Chondrocyte (in vitro differentiated cells): ENCODE results near the gene ARFGAP1. TPM values are rescaled to one million over a fixed set of nuclear protein-coding genes. Genes with fewer than 3 reads are reported as not detected.
"Not testable (repeated sequence)": the region's sequence is repeated elsewhere in the genome, so short reads cannot be mapped to it uniquely, and the experiment has no call there.

ENCODE experiments used
- DNase-seq: peaks from one replicate; pipeline ENCODE4 v3.0.0; 2021; ENCODE audit warnings: mixed read lengths, low spot score
- H3K27ac Mint-ChIP-seq: one replicate; pipeline ENCODE4 v1.8.0; 2021; ENCODE audit warnings: mild to moderate bottlenecking, moderate library complexity, mixed read lengths; ENCODE audit not compliant: unreplicated experiment
- H3K27me3 Mint-ChIP-seq: 2 replicates; pipeline ENCODE4 v1.8.0; 2021; ENCODE audit warnings: low read depth, mixed read lengths
- H3K36me3 Mint-ChIP-seq: 2 replicates; pipeline ENCODE4 v1.8.0; 2021; ENCODE audit warnings: low read depth, mixed read lengths
- H3K4me1 Mint-ChIP-seq: 2 replicates; pipeline ENCODE4 v1.8.0; 2021; ENCODE audit warnings: low read depth, mild to moderate bottlenecking, mixed read lengths
- H3K4me3 Mint-ChIP-seq: one replicate; pipeline ENCODE4 v1.8.0; 2021; ENCODE audit warnings: mild to moderate bottlenecking, moderate library complexity, mixed read lengths; ENCODE audit not compliant: unreplicated experiment
- H3K9me3 Mint-ChIP-seq: 2 replicates; pipeline ENCODE4 v1.8.0; 2021; ENCODE audit warnings: low read depth, mixed read lengths
- total RNA-seq: library from RNA; stranded (reverse); gene quantifications from 3 replicates; pipeline ENCODE4 v1.2.1, GENCODE V29; 2021
- TF ChIP-seq, protein P1 (sequence below): fragments of 200-600 bp; sonication (generic); IDR thresholded peaks from 2 replicates; pipeline ENCODE4 v1.5.0; 2021; ENCODE audit warnings: antibody characterized with exemption, mild to moderate bottlenecking, moderate library complexity

Gene ARFGAP1
- total RNA-seq, 1 donor from 2014 or later = 117 TPM

GRCh38 chr20:63332488-63333240 is 60.1 kb downstream of the ARFGAP1 start:
- Mint-ChIP-seq H3K36me3 (no peaks in the 10 kb centered on the region), H3K27ac (no peak overlapping the region), H3K9me3 (peaks cover 8% of the 10 kb centered on the region), H3K27me3 (peaks cover 19% of the 10 kb centered on the region), H3K4me1 (peaks cover 22% of the 10 kb centered on the region), H3K4me3 (no peak overlapping the region)
- TF ChIP-seq, protein P1, sequence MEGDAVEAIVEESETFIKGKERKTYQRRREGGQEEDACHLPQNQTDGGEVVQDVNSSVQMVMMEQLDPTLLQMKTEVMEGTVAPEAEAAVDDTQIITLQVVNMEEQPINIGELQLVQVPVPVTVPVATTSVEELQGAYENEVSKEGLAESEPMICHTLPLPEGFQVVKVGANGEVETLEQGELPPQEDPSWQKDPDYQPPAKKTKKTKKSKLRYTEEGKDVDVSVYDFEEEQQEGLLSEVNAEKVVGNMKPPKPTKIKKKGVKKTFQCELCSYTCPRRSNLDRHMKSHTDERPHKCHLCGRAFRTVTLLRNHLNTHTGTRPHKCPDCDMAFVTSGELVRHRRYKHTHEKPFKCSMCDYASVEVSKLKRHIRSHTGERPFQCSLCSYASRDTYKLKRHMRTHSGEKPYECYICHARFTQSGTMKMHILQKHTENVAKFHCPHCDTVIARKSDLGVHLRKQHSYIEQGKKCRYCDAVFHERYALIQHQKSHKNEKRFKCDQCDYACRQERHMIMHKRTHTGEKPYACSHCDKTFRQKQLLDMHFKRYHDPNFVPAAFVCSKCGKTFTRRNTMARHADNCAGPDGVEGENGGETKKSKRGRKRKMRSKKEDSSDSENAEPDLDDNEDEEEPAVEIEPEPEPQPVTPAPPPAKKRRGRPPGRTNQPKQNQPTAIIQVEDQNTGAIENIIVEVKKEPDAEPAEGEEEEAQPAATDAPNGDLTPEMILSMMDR = no peak
- peak; percentile 81 for DNase-seq

DNA sequence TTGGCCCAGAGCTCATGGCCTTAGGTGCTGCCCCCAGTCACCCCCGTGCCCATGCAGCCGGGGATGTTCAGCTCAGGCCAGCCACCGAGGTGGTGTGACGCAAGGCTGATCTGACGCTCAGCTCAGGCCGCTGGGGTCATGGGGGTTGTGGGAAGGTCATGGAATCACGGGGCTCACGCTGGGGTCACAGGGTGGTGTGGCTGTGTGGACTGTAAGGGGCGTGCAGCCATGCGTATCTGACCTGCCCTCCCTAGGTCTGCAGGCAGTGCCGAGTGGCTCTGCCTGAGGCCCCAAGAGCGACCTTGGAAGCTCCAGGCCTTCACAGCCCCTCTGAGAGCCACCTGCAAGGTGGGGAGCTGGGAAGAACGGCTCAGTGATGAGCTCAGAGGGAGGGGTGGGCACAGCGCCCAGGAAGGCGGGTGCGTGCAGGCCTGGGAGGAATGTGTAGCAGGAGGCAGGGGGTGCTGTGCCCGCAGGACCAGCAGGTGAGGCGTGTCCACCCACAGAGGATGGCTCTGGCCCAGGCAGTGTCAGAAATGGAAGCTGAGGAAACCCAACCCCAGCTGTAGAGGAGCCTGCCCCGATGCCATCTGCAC is 60.7 kb downstream of the ARFGAP1 start:
- no peak overlapping the region for H3K4me3 Mint-ChIP-seq
- H3K27me3 Mint-ChIP-seq = peaks cover 19% of the 10 kb centered on the region
- peak; percentile 84 for DNase-seq
- no peak overlapping the region for H3K27ac Mint-ChIP-seq
- TF ChIP-seq, protein P1 = no peak
- H3K36me3 Mint-ChIP-seq = no peaks in the 10 kb centered on the region
- peaks cover 8% of the 10 kb centered on the region for H3K9me3 Mint-ChIP-seq
- peaks cover 28% of the 10 kb centered on the region for H3K4me1 Mint-ChIP-seq

DNA sequence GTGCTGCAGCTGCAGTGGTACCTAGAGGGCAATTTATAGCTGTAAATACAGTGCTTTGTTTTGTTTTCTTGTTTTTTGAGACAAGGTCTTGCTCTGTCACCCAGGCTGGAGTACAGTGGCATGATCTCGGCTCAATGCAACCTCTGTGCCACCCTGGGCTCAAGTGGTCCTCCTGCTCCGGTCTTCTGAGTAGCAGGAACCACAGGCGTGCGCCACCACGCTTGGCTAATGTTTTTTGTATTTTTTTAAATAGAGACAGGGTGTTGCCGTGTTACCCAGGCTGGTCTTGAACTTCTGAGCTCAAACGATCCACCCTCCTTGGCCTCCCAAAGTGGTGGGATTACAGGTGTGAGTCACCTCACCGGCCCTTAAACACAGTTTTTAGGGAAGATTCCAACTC is 61.7 kb downstream of the ARFGAP1 start:
- DNase-seq = no peak
- TF ChIP-seq, protein P1 = no peak
- no peak overlapping the region for H3K27ac Mint-ChIP-seq
- peaks cover 33% of the 10 kb centered on the region for H3K4me1 Mint-ChIP-seq
- no peaks in the 10 kb centered on the region for H3K36me3 Mint-ChIP-seq
- no peak overlapping the region for H3K4me3 Mint-ChIP-seq
- peaks cover 19% of the 10 kb centered on the region for H3K27me3 Mint-ChIP-seq
- H3K9me3 Mint-ChIP-seq = peaks cover 8% of the 10 kb centered on the region

- H3K4me1 Mint-ChIP-seq = peaks cover 33% of the 10 kb centered on the region
- H3K36me3 Mint-ChIP-seq, H3K27ac Mint-ChIP-seq, H3K9me3 Mint-ChIP-seq, DNase-seq, H3K4me3 Mint-ChIP-seq: not testable (repeated sequence)
- H3K27me3 Mint-ChIP-seq = peaks cover 19% of the 10 kb centered on the region
Observed at GRCh38 chr20:63335060-63335459, 62.4 kb downstream of the ARFGAP1 start.

- no peak overlapping the region for H3K4me3 Mint-ChIP-seq
- TF ChIP-seq, protein P1 = no peak
- peaks cover 20% of the 10 kb centered on the region for H3K27me3 Mint-ChIP-seq
- DNase-seq = no peak
- no peaks in the 10 kb centered on the region for H3K36me3 Mint-ChIP-seq
- H3K27ac Mint-ChIP-seq = no peak overlapping the region
- peaks cover 33% of the 10 kb centered on the region for H3K4me1 Mint-ChIP-seq
- peaks cover 8% of the 10 kb centered on the region for H3K9me3 Mint-ChIP-seq
Observed at GRCh38 chr20:63335711-63336110, 63.1 kb downstream of the ARFGAP1 start.
